Fibroblast of lung (primary cell): Measurements from ENCODE around the gene ARID1B. TPM values are rescaled to one million over a fixed set of nuclear protein-coding genes. Genes with fewer than 3 reads are reported as not detected.
"Not testable (repeated sequence)": the region's sequence is repeated elsewhere in the genome, so short reads cannot be mapped to it uniquely, and the experiment has no call there.

Source experiments
- DNase-seq, 2 donors: peaks; one replicate each; pipeline versions ENCODE4 v3.0.0 to v3.0.0-alpha.2; 2010; ENCODE audit warnings: low read depth in 2 of 2
- H2AFZ ChIP-seq: 2 replicates; pipeline ENCODE4 v1.5.1; 2012; ENCODE audit warnings: low read length, control low read depth, inconsistent platforms
- H3K27ac ChIP-seq: 2 replicates; pipeline ENCODE4 v1.5.1; 2011; ENCODE audit warnings: low read length, control low read depth; ENCODE audit not compliant: insufficient read depth
- H3K27me3 ChIP-seq: 2 replicates; pipeline ENCODE4 v1.5.1; 2011; ENCODE audit warnings: mild to moderate bottlenecking, low read length; ENCODE audit not compliant: control insufficient read depth, insufficient read depth
- H3K36me3 ChIP-seq: 2 replicates; pipeline ENCODE4 v1.5.1; 2011; ENCODE audit warnings: low read length; ENCODE audit not compliant: control insufficient read depth, insufficient read depth
- H3K4me1 ChIP-seq: 2 replicates; pipeline ENCODE4 v1.5.1; 2011; ENCODE audit warnings: low read length; ENCODE audit not compliant: control insufficient read depth, insufficient read depth; ENCODE audit errors: extremely low read depth
- H3K4me2 ChIP-seq: 2 replicates; pipeline ENCODE4 v1.5.1; 2011; ENCODE audit warnings: low read length, control low read depth; ENCODE audit not compliant: insufficient read depth; ENCODE audit errors: extremely low read depth
- H3K4me3 ChIP-seq, 4 experiments: fragments of 200-600 bp in 1 of 4; sonication (generic) in 1 of 4; replicated peaks in 1 of 4; 2 replicates each; pipeline ENCODE4 v1.5.1; 2011 to 2016; ENCODE audit warnings: low read length in 4 of 4, low read depth in 3 of 4, mild to moderate bottlenecking in 3 of 4, control low read depth in 2 of 4, inconsistent platforms in 1 of 4, mixed read lengths in 1 of 4; ENCODE audit not compliant: insufficient read depth in 1 of 4; ENCODE audit errors: control extremely low read depth in 1 of 4
- H3K79me2 ChIP-seq: 2 replicates; pipeline ENCODE4 v1.5.1; 2012; ENCODE audit warnings: mild to moderate bottlenecking, low read length, inconsistent platforms; ENCODE audit not compliant: control insufficient read depth, insufficient read depth
- H3K9ac ChIP-seq: 2 replicates; pipeline ENCODE4 v1.5.1; 2011; ENCODE audit warnings: mild to moderate bottlenecking, low read length, control low read depth; ENCODE audit not compliant: insufficient read depth
- H3K9me3 ChIP-seq: 2 replicates; pipeline ENCODE4 v1.5.1; 2012; ENCODE audit warnings: low read depth, low read length; ENCODE audit not compliant: control insufficient read depth, insufficient read depth
- H4K20me1 ChIP-seq: 2 replicates; pipeline ENCODE4 v1.5.1; 2011; ENCODE audit warnings: low read length; ENCODE audit not compliant: control insufficient read depth, insufficient read depth; ENCODE audit errors: extremely low read depth
- EZH2 ChIP-seq: IDR thresholded peaks from 2 replicates; pipeline ENCODE4 v1.5.1; 2012; ENCODE audit warnings: low read length, control low read depth, mild to moderate bottlenecking; ENCODE audit errors: missing control alignments
- polyA plus RNA-seq, 2 donors: library from polyadenylated mRNA; depleted of rRNA in 1 of 2; stranded (reverse) in 1 of 2; unstranded in 1 of 2; fragments of >200 nt; gene quantifications; 2 replicates each; pipeline ENCODE4 v1.2.1, GENCODE V29; 2011 to 2012; ENCODE audit warnings: missing spikeins in 1 of 2
- total RNA-seq: library from RNA; depleted of rRNA; stranded (reverse); fragments of >200 nt; gene quantifications from 2 replicates; pipeline ENCODE4 v1.2.1, GENCODE V29; 2014
- TF ChIP-seq, protein P1 (sequence below), 2 donors: IDR thresholded peaks in 1 of 2; conservative IDR thresholded peaks in 1 of 2; 1 replicate in 1 of 2; 2 replicates in 1 of 2; pipeline ENCODE4 v1.5.1; 2011 to 2012; ENCODE audit warnings: low read length in 2 of 2, control low read depth in 1 of 2, inconsistent platforms in 1 of 2, low read depth in 1 of 2, mild to moderate bottlenecking in 1 of 2

ARID1B gene
- total and polyA plus RNA-seq, 2 donors (not counting 1 experiment from before 2014, with no cell fraction given), result 15.4 to 41.9 TPM

GRCh38 chr6:156943816-156944215, 166.6 kb downstream of the ARID1B start:
- H3K4me2 ChIP-seq, result no peak overlapping the region
- no peak overlapping the region for H3K9ac ChIP-seq
- DNase-seq, result no peak
- TF ChIP-seq, protein P1, sequence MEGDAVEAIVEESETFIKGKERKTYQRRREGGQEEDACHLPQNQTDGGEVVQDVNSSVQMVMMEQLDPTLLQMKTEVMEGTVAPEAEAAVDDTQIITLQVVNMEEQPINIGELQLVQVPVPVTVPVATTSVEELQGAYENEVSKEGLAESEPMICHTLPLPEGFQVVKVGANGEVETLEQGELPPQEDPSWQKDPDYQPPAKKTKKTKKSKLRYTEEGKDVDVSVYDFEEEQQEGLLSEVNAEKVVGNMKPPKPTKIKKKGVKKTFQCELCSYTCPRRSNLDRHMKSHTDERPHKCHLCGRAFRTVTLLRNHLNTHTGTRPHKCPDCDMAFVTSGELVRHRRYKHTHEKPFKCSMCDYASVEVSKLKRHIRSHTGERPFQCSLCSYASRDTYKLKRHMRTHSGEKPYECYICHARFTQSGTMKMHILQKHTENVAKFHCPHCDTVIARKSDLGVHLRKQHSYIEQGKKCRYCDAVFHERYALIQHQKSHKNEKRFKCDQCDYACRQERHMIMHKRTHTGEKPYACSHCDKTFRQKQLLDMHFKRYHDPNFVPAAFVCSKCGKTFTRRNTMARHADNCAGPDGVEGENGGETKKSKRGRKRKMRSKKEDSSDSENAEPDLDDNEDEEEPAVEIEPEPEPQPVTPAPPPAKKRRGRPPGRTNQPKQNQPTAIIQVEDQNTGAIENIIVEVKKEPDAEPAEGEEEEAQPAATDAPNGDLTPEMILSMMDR (conservative IDR thresholded peaks at IDR 0.05 in 1 of 2, IDR thresholded peaks at IDR 0.05 in 1 of 2; ENCODE audit: low read depth in 1 of 2, low read length in 2 of 2), result no peak
- no peak for TF ChIP-seq EZH2
- H3K4me3 ChIP-seq, result no peak overlapping the region
- no peaks in the 10 kb centered on the region for H4K20me1 ChIP-seq
- H3K9me3 ChIP-seq, result no peaks in the 10 kb centered on the region
- peaks cover 3% of the 10 kb centered on the region for H3K4me1 ChIP-seq
- H3K36me3 ChIP-seq, result no peaks in the 10 kb centered on the region
- no peak overlapping the region for H2AFZ ChIP-seq
- H3K27ac ChIP-seq, result no peak overlapping the region
- no peaks in the 10 kb centered on the region for H3K27me3 ChIP-seq
- H3K79me2 ChIP-seq, result peaks cover 16% of the 10 kb centered on the region

- Histone ChIP-seq H3K4me3 (no peak overlapping the region), H3K9ac (no peak overlapping the region), H3K79me2 (peaks cover 15% of the 10 kb centered on the region), H3K27ac (no peak overlapping the region), H3K36me3 (no peaks in the 10 kb centered on the region), H3K9me3 (no peaks in the 10 kb centered on the region), H3K4me2 (no peak overlapping the region), H3K4me1 (peaks cover 9% of the 10 kb centered on the region), H4K20me1 (no peaks in the 10 kb centered on the region), H2AFZ (no peak overlapping the region), H3K27me3 (no peaks in the 10 kb centered on the region)
- TF ChIP-seq, protein P1 (conservative IDR thresholded peaks at IDR 0.05 in 1 of 2, IDR thresholded peaks at IDR 0.05 in 1 of 2; ENCODE audit: low read depth in 1 of 2, low read length in 2 of 2), result no peak
- TF ChIP-seq EZH2, result no peak
- DNase-seq, result no peak
Observed at GRCh38 chr6:156944412-156944811, 167.2 kb downstream of the ARID1B start.

DNA sequence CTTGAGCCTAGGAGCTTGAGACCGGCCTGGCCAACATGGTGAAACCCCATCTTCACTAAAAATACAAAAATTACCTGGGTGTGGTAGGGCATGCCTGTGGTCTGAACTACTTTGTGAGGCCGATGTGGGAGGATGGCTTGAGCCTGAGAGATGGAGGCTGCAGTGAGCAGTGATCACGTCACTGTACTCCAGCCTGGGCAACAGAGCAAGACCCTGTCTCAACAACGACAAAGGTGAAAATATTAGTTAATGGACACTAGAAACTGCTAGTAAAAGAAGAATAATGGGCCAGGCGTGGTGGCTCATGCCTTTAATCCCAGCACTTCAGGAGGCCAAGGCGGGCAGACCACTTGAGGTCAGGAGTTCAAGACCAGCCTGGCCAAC, 168.6 kb downstream of the ARID1B start:
- H3K9ac ChIP-seq, H4K20me1 ChIP-seq, H3K4me3 ChIP-seq, H3K36me3 ChIP-seq, H3K9me3 ChIP-seq, H3K27ac ChIP-seq, H3K27me3 ChIP-seq, DNase-seq, H2AFZ ChIP-seq, H3K4me2 ChIP-seq, H3K4me1 ChIP-seq: not testable (repeated sequence)
- H3K79me2 ChIP-seq, result peaks cover 19% of the 10 kb centered on the region
